Kidney (tissue), 14 donors: ENCODE data around the gene ANXA10. TPM values are rescaled to one million over a fixed set of nuclear protein-coding genes. Genes with fewer than 3 reads are reported as not detected.

ENCODE experiments used
- DNase-seq, 5 donors: peaks; one replicate each; pipeline ENCODE4 v3.0.0-alpha.2; 2013 to 2020
- FAIRE-seq: peaks from 2 replicates; lab custom pipeline; 2012; peaks lifted over from hg19 to GRCh38; lab: Jason Lieb, UNC
- H3K27ac ChIP-seq, 2 donors: one replicate each; pipeline ENCODE4 v1.7.0; 2013; ENCODE audit warnings: low read depth in 2 of 2, low read length in 2 of 2, inconsistent platforms in 1 of 2
- H3K27me3 ChIP-seq: one replicate; pipeline ENCODE4 v1.7.1; 2013; ENCODE audit warnings: low read length, inconsistent platforms; ENCODE audit not compliant: control insufficient read depth, insufficient read depth
- H3K36me3 ChIP-seq, 3 donors: one replicate each; pipeline versions ENCODE4 v1.7.0 to v1.7.1; 2013; ENCODE audit warnings: low read length in 3 of 3, control low read depth in 1 of 3, inconsistent platforms in 1 of 3; ENCODE audit not compliant: insufficient read depth in 3 of 3, control insufficient read depth in 2 of 3
- H3K4me1 ChIP-seq, 3 donors: one replicate each; pipeline versions ENCODE4 v1.7.0 to v1.7.1; 2013; ENCODE audit warnings: low read length in 3 of 3, inconsistent platforms in 1 of 3, low read depth in 1 of 3; ENCODE audit not compliant: control insufficient read depth in 2 of 3, insufficient read depth in 2 of 3
- H3K4me3 ChIP-seq, 3 donors: one replicate each; pipeline versions ENCODE4 v1.7.0 to v1.8.1; 2013; ENCODE audit warnings: low read length in 3 of 3, control low read depth in 1 of 3, inconsistent platforms in 1 of 3
- H3K9ac ChIP-seq, 3 donors: one replicate each; pipeline versions ENCODE4 v1.7.0 to v1.7.1; 2013; ENCODE audit warnings: low read length in 3 of 3, control low read depth in 1 of 3, inconsistent platforms in 1 of 3
- H3K9me3 ChIP-seq, 3 donors: one replicate each; pipeline versions ENCODE4 v1.7.0 to v1.7.1; 2013; ENCODE audit warnings: low read length in 3 of 3, control low read depth in 1 of 3, inconsistent platforms in 1 of 3; ENCODE audit not compliant: control insufficient read depth in 2 of 3, insufficient read depth in 1 of 3
- intact Hi-C: fragments of 100-400 bp; cut with DNase I; formaldehyde crosslinking; loops from one replicate; pipeline ENCODE4 v1.11.1; 2022
- polyA plus RNA-seq: library from polyadenylated mRNA; stranded (reverse); fragments of 350-450 nt; fragmentation: Illumina TruSeq; extraction: RNeasy Lipid Tissue Mini Kit (QIAGEN cat#74804); gene quantifications from one replicate; pipeline ENCODE4 v1.2.3, GENCODE V29; 2014; ENCODE audit warnings: low read depth, low replicate concordance; ENCODE audit not compliant: insufficient read depth
- total RNA-seq: library from RNA; stranded (reverse); fragmentation: NEBNext Ultra II Directional; extraction: Animal tissue kit (Norgen Biotek cat#: 25700); gene quantifications from one replicate; pipeline ENCODE4 v1.2.1, GENCODE V29; 2021
- TF ChIP-seq, protein P1 (sequence below): IDR thresholded peaks from 3 replicates; pipeline ENCODE4 v1.5.1; 2012; ENCODE audit warnings: mild to moderate bottlenecking, moderate library complexity, borderline replicate concordance; ENCODE audit not compliant: insufficient read depth; ENCODE audit errors: extremely low read depth
- donor health status: control.
- donor health status: control.
- donor health status: control.
- donor health status: control.
- donor health status: control.
- donor health status: DM: yes; HTN: yes; CAD: no.
- donor health status: Normal renal cell carcinoma (clear cell type).

Gene ANXA10
- total and polyA plus RNA-seq, 2 donors from 2014 or later, result not detected

DNA sequence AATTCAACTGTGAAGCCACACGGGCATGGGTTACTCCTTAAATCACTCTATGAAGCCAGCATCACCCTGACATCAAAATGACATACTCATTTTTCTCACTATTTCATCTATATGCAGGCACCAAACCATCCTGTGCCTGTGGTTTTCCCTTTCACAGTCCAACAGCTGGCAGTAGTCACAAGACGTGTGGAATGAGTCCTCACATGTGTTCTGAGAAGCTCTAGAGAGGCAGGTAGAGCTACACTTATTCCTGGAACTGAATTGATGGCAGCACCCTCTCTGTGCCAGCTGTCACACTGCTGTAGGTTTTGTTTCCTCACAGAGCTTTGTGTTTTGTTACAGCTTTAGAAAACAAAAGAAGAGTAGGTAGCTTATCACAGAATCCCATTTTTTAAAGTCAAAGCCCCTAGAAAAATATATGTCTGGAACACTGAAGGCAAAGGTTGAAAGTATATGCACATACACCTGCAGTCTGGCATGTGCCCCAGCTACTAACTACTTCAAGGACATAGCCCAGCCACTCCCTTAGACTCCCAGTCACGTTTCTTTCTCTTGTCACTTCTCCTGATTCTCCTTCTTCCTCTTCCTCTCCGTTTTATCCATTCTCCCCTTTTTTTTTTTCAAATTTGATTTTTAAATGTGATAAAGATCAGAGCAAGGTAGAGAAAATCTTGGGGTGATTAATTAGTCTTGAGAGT, 107.1 kb downstream of the ANXA10 start:
- Histone ChIP-seq H3K9ac (no peak overlapping the region), H3K9me3 (peaks cover 0 to 14% (median 0%) of the 10 kb centered on the region in 3 donors), H3K27me3 (no peaks in the 10 kb centered on the region), H3K4me3 (no peak overlapping the region), H3K27ac (no peak overlapping the region), H3K36me3 (no peaks in the 10 kb centered on the region), H3K4me1 (no peaks in the 10 kb centered on the region)
- intact Hi-C loops, result no loop called here
- FAIRE-seq (no peak), DNase-seq (no peak)
- TF ChIP-seq, protein P1, sequence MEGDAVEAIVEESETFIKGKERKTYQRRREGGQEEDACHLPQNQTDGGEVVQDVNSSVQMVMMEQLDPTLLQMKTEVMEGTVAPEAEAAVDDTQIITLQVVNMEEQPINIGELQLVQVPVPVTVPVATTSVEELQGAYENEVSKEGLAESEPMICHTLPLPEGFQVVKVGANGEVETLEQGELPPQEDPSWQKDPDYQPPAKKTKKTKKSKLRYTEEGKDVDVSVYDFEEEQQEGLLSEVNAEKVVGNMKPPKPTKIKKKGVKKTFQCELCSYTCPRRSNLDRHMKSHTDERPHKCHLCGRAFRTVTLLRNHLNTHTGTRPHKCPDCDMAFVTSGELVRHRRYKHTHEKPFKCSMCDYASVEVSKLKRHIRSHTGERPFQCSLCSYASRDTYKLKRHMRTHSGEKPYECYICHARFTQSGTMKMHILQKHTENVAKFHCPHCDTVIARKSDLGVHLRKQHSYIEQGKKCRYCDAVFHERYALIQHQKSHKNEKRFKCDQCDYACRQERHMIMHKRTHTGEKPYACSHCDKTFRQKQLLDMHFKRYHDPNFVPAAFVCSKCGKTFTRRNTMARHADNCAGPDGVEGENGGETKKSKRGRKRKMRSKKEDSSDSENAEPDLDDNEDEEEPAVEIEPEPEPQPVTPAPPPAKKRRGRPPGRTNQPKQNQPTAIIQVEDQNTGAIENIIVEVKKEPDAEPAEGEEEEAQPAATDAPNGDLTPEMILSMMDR, result no peak

DNA sequence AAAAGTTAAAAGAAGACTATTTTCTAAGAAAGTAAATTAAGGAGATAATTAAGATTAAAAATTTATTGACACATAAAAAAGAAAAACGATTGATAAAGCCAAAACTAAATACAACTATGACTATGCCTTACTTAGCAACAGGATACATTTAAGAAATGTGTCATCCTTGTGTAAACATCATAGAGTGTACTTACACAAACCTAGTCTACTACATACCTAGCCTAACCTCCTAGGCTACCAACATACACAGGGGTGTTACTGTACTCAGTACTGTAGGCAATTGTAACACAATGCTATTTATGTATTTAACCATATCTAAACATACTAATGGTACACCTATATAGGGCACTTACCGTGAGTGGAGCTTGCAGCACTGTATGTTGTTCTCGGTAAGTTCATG, 108.3 kb downstream of the ANXA10 start:
- FAIRE-seq (no peak), DNase-seq (no peak)
- TF ChIP-seq, protein P1, result no peak
- H3K36me3 ChIP-seq, result no peaks in the 10 kb centered on the region
- intact Hi-C loops, result no loop called here
- H3K4me3 ChIP-seq, result no peak overlapping the region
- peaks cover 0 to 14% (median 0%) of the 10 kb centered on the region in 3 donors for H3K9me3 ChIP-seq
- no peaks in the 10 kb centered on the region for H3K27me3 ChIP-seq
- no peaks in the 10 kb centered on the region for H3K4me1 ChIP-seq
- H3K27ac ChIP-seq, result no peak overlapping the region
- H3K9ac ChIP-seq, result no peak overlapping the region

DNA sequence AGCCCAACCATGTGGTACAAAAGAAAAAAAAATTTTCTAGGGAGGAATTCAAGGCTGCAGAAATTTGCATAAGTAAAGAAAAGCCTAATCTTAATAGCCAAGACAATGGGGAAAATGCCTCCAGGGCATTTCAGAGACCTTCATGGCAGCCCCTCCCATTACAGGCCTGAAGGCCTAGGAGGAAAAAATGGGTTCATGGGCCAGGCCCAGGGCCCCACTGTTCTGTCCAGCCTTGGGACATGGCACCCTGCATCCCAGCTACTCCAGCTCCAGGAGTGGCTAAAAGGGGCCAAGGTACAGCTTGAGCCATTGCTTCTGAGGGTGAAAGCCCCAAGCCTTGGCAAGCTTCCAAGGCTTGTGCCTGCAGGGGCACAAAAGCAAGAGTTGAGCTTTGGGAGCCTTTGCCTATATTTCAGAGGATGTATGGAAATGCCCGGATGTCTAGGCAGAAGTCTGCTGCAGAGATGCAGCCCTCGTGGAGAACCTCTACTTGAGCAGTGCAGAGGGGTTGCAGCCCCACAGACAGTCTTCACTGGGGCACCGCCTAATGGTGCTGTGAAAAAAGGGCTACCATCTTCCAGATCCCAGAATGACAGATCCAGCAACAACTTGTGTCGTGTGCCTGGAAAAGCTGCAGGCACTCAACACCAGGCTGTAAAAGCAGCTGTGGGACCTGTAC, 111.0 kb downstream of the ANXA10 start:
- no peaks in the 10 kb centered on the region for H3K36me3 ChIP-seq
- DNase-seq (no peak), FAIRE-seq (no peak)
- peaks cover 0 to 14% (median 0%) of the 10 kb centered on the region in 3 donors for H3K9me3 ChIP-seq
- H3K4me1 ChIP-seq, result no peaks in the 10 kb centered on the region
- H3K4me3 ChIP-seq, result no peak overlapping the region
- H3K27me3 ChIP-seq, result no peaks in the 10 kb centered on the region
- no peak overlapping the region for H3K27ac ChIP-seq
- intact Hi-C loops, result no loop called here
- TF ChIP-seq, protein P1, result no peak
- H3K9ac ChIP-seq, result no peak overlapping the region
